CD14-positive monocyte (primary cell): ENCODE data around the gene CLTCL1. TPM values are rescaled to one million over a fixed set of nuclear protein-coding genes. Genes with fewer than 3 reads are reported as not detected.
A peak's percentile ranks its signal among the peaks of the same experiment; 100 is the strongest.

Experiments
- DNase-seq, 3 donors: peaks; one replicate each; pipeline ENCODE4 v3.0.0-alpha.2; 2011 to 2022
- H2AFZ ChIP-seq: 2 replicates; pipeline ENCODE4 v1.6.0; 2012; ENCODE audit warnings: mild to moderate bottlenecking, low read depth, low read length, inconsistent platforms; ENCODE audit not compliant: insufficient read depth, poor library complexity, severe bottlenecking
- H3K27ac ChIP-seq, 2 donors: 1 replicate in 1 of 2; 2 replicates in 1 of 2; pipeline ENCODE4 v1.5.1; 2012 to 2013; ENCODE audit warnings: low read length in 2 of 2, control low read depth in 1 of 2, inconsistent platforms in 1 of 2, low read depth in 1 of 2, mild to moderate bottlenecking in 1 of 2
- H3K27me3 ChIP-seq, 2 donors: one replicate each; pipeline versions ENCODE4 v1.6.0 to v1.6.1; 2011 to 2013; ENCODE audit warnings: low read length in 2 of 2; ENCODE audit not compliant: control insufficient read depth in 2 of 2, insufficient read depth in 2 of 2
- H3K36me3 ChIP-seq, 2 donors: replicated peaks in 1 of 2; 1 replicate in 1 of 2; 2 replicates in 1 of 2; pipeline versions ENCODE4 v1.5.1 to v1.6.1; 2012 to 2013; ENCODE audit warnings: low read length in 2 of 2, control low read depth in 1 of 2, inconsistent platforms in 1 of 2, mild to moderate bottlenecking in 1 of 2; ENCODE audit not compliant: insufficient read depth in 2 of 2, control insufficient read depth in 1 of 2
- H3K4me1 ChIP-seq, 2 donors: 1 replicate in 1 of 2; 2 replicates in 1 of 2; pipeline versions ENCODE4 v1.5.1 to v1.6.1; 2012 to 2013; ENCODE audit warnings: low read length in 2 of 2, control low read depth in 1 of 2, inconsistent platforms in 1 of 2, mild to moderate bottlenecking in 1 of 2, moderate library complexity in 1 of 2; ENCODE audit not compliant: insufficient read depth in 2 of 2, control insufficient read depth in 1 of 2
- H3K4me2 ChIP-seq: replicated peaks from 2 replicates; pipeline ENCODE3; 2012; ENCODE audit warnings: low read length, moderate library complexity, mild to moderate bottlenecking; ENCODE audit not compliant: poor library complexity, severe bottlenecking; ENCODE audit errors: extremely low read depth
- H3K4me3 ChIP-seq, 3 experiments: fragments of 200-600 bp in 1 of 3; sonication (generic) in 1 of 3; replicated peaks in 1 of 3; 1 replicate in 2 of 3; 2 replicates in 1 of 3; pipeline ENCODE4 v1.5.1; 2011 to 2013; ENCODE audit warnings: low read length in 3 of 3, mild to moderate bottlenecking in 3 of 3, control low read depth in 2 of 3, low read depth in 2 of 3, inconsistent platforms in 1 of 3, moderate library complexity in 1 of 3
- H3K79me2 ChIP-seq: 2 replicates; pipeline ENCODE4 v1.6.0; 2012; ENCODE audit warnings: mild to moderate bottlenecking, control low read depth, inconsistent platforms, low read length, moderate library complexity; ENCODE audit not compliant: insufficient read depth
- H3K9ac ChIP-seq: 2 replicates; pipeline ENCODE4 v1.6.0; 2017; ENCODE audit warnings: low read length, mild to moderate bottlenecking; ENCODE audit not compliant: insufficient read depth, poor library complexity, severe bottlenecking
- H3K9me3 ChIP-seq, 2 donors: replicated peaks in 1 of 2; 1 replicate in 1 of 2; 2 replicates in 1 of 2; pipeline versions ENCODE4 v1.5.1 to v1.6.1; 2012 to 2013; ENCODE audit warnings: low read length in 2 of 2, control low read depth in 1 of 2; ENCODE audit not compliant: control insufficient read depth in 1 of 2, insufficient read depth in 1 of 2
- H4K20me1 ChIP-seq: 2 replicates; pipeline ENCODE4 v1.6.0; 2012; ENCODE audit warnings: mild to moderate bottlenecking, low read length, control low read depth, moderate library complexity; ENCODE audit not compliant: insufficient read depth
- H3K27ac Mint-ChIP-seq, 7 donors: one replicate each; pipeline ENCODE4 v1.8.0; 2020; ENCODE audit warnings: mild to moderate bottlenecking in 7 of 7, mixed read lengths in 7 of 7, moderate library complexity in 6 of 7, inconsistent platforms in 2 of 7
- H3K27me3 Mint-ChIP-seq, 3 donors: one replicate each; pipeline ENCODE4 v1.8.0; 2021 to 2022; ENCODE audit warnings: low read depth in 3 of 3, mild to moderate bottlenecking in 3 of 3, mixed read lengths in 3 of 3, moderate library complexity in 3 of 3, inconsistent platforms in 1 of 3
- H3K36me3 Mint-ChIP-seq, 2 donors: one replicate each; pipeline ENCODE4 v1.8.0; 2020; ENCODE audit warnings: mixed read lengths in 2 of 2, inconsistent platforms in 1 of 2, mild to moderate bottlenecking in 1 of 2
- H3K4me1 Mint-ChIP-seq: one replicate; pipeline ENCODE4 v1.8.0; 2020; ENCODE audit warnings: mild to moderate bottlenecking, mixed read lengths
- H3K4me3 Mint-ChIP-seq, 2 donors: one replicate each; pipeline ENCODE4 v1.8.0; 2020; ENCODE audit warnings: mild to moderate bottlenecking in 2 of 2, mixed read lengths in 2 of 2, moderate library complexity in 1 of 2
- H3K9me3 Mint-ChIP-seq, 7 donors: one replicate each; pipeline ENCODE4 v1.8.0; 2020 to 2022; ENCODE audit warnings: mixed read lengths in 7 of 7, mild to moderate bottlenecking in 6 of 7, moderate library complexity in 6 of 7, inconsistent platforms in 2 of 7
- CTCF ChIP-seq: fragments of 200-600 bp; IDR thresholded peaks from one replicate; pipeline ENCODE4 v1.8.0; 2022; ENCODE audit warnings: antibody characterized with exemption, mild to moderate bottlenecking
- WGBS: methylation state at CpG from one replicate; pipeline ENCODE4 v1.1.5; 2013; ENCODE audit warnings: missing lambda C conversion rate; ENCODE audit not compliant: insufficient coverage; 5-methylcytosine and 5-hydroxymethylcytosine counted together
- intact Hi-C, 2 donors: fragments of 100-400 bp; cut with micrococcal nuclease; formaldehyde crosslinking; loops; one replicate each; pipeline versions ENCODE4 v1.15.0 to v1.15.1; 2023
- polyA plus RNA-seq, 3 donors: library from polyadenylated mRNA; depleted of rRNA in 1 of 3; unstranded in 2 of 3; stranded (reverse) in 1 of 3; fragments of 300-500 nt in 2 of 3; fragments of >200 nt in 1 of 3; fragmentation: Illumina TruSeq in 2 of 3; gene quantifications; 1 replicate in 2 of 3; 2 replicates in 1 of 3; pipeline ENCODE4 v1.2.3, GENCODE V29; 2012 to 2021

Gene CLTCL1
- polyA plus RNA-seq, 3 donors, result 5.1 to 17.0 (median 6.1) TPM

- peak overlapping the region in 3 of 7 donors; percentile 26 to 72 (median 43) for H3K27ac Mint-ChIP-seq
- H3K79me2 ChIP-seq, result no peaks in the 10 kb centered on the region
- no peaks in the 10 kb centered on the region for H3K4me1 ChIP-seq
- no peaks in the 10 kb centered on the region for H3K9me3 ChIP-seq
- H3K4me2 ChIP-seq, result no peak overlapping the region
- no peaks in the 10 kb centered on the region for H3K27me3 ChIP-seq
- H3K9me3 Mint-ChIP-seq, result no peaks in the 10 kb centered on the region
- H4K20me1 ChIP-seq, result no peaks in the 10 kb centered on the region
- peaks cover 62 to 70% of the 10 kb centered on the region in 2 donors for H3K36me3 ChIP-seq
- intact Hi-C loops, result no loop called here
- H3K27ac ChIP-seq, result no peak overlapping the region
- H3K27me3 Mint-ChIP-seq, result peaks cover 0 to 3% (median 2%) of the 10 kb centered on the region in 3 donors
- H3K36me3 Mint-ChIP-seq, result peaks cover 59 to 67% of the 10 kb centered on the region in 2 donors
- no peak overlapping the region for H3K4me3 ChIP-seq
- WGBS, result 87% methylated on average over 7 of the region's 9 CpGs
- no peak for TF ChIP-seq CTCF
- H3K9ac ChIP-seq, result no peak overlapping the region
- peaks cover 1% of the 10 kb centered on the region for H3K4me1 Mint-ChIP-seq
- no peak for DNase-seq
- H3K4me3 Mint-ChIP-seq, result no peak overlapping the region
- no peak overlapping the region for H2AFZ ChIP-seq
These were observed 158.7 kb downstream of the CLTCL1 start for GRCh38 chr22:19132693-19133400.

- H3K4me1 Mint-ChIP-seq, result peaks cover 1% of the 10 kb centered on the region
- no peak for TF ChIP-seq CTCF
- H3K27ac Mint-ChIP-seq, result peak overlapping the region in 1 of 7 donors; percentile 39
- no peaks in the 10 kb centered on the region for H3K27me3 ChIP-seq
- H3K4me3 Mint-ChIP-seq, result no peak overlapping the region
- no peak overlapping the region for H3K27ac ChIP-seq
- H4K20me1 ChIP-seq, result no peaks in the 10 kb centered on the region
- H3K9me3 Mint-ChIP-seq, result no peaks in the 10 kb centered on the region
- H3K36me3 Mint-ChIP-seq, result peaks cover 53 to 60% of the 10 kb centered on the region in 2 donors
- 95% methylated on average over 14 of the region's 20 CpGs for WGBS
- H2AFZ ChIP-seq, result no peak overlapping the region
- H3K4me3 ChIP-seq, result no peak overlapping the region
- H3K9me3 ChIP-seq, result no peaks in the 10 kb centered on the region
- H3K79me2 ChIP-seq, result no peaks in the 10 kb centered on the region
- intact Hi-C loops, result no loop called here
- no peak for DNase-seq
- H3K4me2 ChIP-seq, result no peak overlapping the region
- H3K27me3 Mint-ChIP-seq, result peaks cover 0 to 3% (median 2%) of the 10 kb centered on the region in 3 donors
- no peak overlapping the region for H3K9ac ChIP-seq
- H3K36me3 ChIP-seq, result peaks cover 56 to 63% of the 10 kb centered on the region in 2 donors
- no peaks in the 10 kb centered on the region for H3K4me1 ChIP-seq
These were observed 159.4 kb downstream of the CLTCL1 start for GRCh38 chr22:19132153-19132552.
